Bronchus fibroblast of lung (primary cell): ENCODE data around the gene VPS29. TPM values are rescaled to one million over a fixed set of nuclear protein-coding genes. Genes with fewer than 3 reads are reported as not detected.

ENCODE experiments used
- total RNA-seq: library from RNA; depleted of rRNA; stranded (reverse); fragments of >200 nt; gene quantifications from 2 replicates; pipeline ENCODE4 v1.2.3, GENCODE V29; 2015

The VPS29 gene
- total RNA-seq: 77.5 and 100 TPM in 2 replicates

DNA sequence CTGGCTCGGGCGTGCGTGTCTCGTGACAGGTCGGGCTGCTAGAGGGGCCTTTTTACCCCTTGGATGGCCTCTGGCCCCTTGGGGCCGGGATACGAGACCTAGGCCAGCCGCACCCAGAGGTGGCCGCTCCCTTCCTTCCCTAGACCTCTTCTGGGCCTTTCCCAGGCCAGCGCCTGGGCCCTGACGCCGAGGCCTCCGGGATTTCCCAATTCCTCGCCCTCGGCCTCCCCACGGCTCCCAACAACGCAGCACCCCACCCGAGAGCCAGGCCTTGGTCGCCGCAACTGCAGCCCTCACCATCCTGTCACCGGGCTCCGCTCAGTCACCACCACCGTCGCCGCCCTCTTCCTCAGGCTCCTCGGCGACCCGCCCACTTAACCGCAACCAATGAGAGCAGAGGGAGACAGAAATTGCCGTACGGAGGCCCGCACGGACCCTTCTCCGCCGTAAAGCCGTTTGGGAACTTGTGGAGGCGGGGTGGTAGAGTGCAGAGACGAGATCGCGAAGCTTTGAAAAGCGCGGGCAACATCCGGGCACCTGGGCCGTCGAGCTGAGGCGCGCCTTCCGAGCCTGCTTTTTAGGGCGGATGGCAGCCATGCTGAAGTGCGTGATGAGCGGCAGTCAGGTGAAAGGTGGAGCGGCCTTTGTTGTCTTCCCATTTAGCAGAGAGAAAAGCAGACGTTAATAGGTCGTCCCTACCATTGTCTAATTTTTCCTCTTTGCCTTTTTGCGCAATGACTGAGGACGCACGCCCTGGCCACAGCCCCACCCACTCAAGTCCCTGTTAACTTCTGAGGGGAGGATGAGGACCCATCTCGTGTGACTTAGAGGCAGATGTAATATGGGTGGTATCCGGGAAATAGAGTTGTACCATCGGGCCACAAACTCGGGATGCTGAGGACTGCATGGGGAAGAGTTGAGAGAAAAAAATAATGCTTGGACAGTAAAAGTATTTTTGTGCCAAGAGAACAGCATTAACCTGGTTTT, at the start of gene VPS29, which contains the start of gene RAD9B:
VPS29 (minus strand) TSS at position 360 of the 987 bp plus-strand sequence; CDS start at position 300, 60 bp downstream.
RAD9B (plus strand) TSS at position 580 of the 987 bp plus-strand sequence; CDS start at position 587, 7 bp downstream.

DNA sequence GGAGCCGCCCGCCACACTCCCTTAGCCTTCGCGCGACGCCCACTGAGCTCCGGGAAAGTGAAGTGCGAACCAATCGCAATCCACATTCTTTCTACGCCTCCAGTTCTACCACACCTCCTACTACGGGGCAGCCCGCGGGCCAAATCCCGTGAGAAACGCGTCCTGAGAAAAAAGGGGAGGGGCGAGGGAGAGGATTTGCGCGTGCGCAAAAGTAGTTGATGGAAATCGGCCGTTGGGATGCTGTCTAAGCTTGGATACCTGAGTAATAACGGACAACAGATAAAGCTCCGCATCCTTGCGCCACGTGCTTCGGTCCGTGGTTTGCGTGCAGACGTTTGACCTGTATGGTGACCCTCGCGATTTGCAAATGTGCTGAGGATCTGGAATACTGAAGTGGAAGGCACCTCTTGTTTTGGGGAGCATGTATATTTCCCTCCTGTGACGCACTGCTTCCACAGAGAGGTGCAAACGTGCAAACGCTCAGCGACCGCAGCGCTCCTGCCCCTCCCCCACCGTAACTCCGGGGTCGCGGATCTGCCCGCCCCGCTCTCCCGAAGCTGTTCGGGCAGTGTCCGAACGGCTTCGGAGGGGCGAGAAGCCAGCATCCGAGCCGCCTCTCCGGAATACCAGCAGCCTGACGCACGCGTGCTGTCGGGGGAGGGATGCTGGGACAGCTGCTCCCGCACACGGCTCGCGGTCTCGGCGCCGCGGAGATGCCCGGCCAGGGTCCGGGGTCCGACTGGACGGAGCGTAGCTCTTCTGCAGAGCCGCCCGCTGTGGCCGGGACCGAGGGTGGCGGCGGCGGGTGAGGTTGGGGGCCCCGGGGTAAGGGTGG, 33.5 kb downstream of the VPS29 start, which contains the start of the genes FAM216A and GPN3:
FAM216A (plus strand) TSS at position 632 of the 835 bp plus-strand sequence; CDS start at position 663, 31 bp downstream.
GPN3 (minus strand) TSS at position 44 of the 835 bp plus-strand sequence. CDS start 54 bp downstream, outside the sequence.

DNA sequence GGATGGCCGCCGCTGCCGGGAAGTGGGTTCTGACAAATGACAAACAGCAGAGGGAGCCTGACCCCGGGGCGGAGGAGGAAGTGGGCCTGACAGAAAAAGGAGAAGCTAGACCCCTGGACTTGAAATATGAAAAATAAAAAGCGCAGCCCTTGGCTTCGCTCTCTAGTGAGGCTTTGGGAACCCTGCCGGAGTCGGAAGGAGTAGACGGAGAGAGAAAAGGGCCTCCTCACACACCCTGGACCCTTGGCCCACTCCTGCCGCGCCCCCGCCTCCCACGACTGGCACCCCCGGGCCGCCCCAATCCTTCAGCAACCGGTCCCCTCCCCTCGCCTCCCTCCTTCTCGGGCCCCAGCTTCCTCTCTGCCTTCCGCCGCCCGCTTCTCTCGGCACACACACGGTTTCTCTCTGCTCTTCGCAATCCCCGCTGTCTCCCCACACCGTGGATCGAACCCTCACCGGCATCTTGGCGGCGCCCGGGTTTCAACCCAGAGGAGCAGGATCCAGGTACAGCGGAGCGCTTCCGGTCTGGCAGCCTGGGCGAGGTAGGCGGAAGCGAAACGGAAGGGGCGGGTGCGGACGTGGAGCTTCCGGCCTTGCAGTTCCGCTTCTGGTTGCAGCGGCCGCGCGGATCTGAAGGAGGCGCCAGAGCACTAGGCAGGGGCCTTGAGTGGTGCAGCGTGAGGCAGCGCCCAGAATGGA, 52.0 kb downstream of the VPS29 start, which contains the start of gene ARPC3:
ARPC3 (minus strand) TSS at position 539 of the 699 bp plus-strand sequence; CDS start at position 462, 77 bp downstream.

Other genes starting within 250 kb of the VPS29 start
- 79.0 and 82.2 TPM in 2 replicates for gene ATP2A2, start 220.9 kb downstream of the VPS29 start, total RNA-seq
- 38.9 and 49.3 TPM in 2 replicates for gene ANAPC7, start 98.4 kb downstream of the VPS29 start, total RNA-seq
- 400 and 416 TPM in 2 replicates for gene ARPC3, start 51.8 kb downstream of the VPS29 start, total RNA-seq
- gene GPN3, start 33.9 kb downstream of the VPS29 start, total RNA-seq: 16.8 and 24.5 TPM in 2 replicates
- gene FAM216A, start 33.3 kb downstream of the VPS29 start, total RNA-seq: 22.0 and 26.4 TPM in 2 replicates
- under 0.01 and 0.15 TPM in 2 replicates for gene RAD9B, start 220 bp upstream of the VPS29 start, total RNA-seq
- gene PPTC7, start 81.2 kb upstream of the VPS29 start, total RNA-seq: 3.1 and 4.9 TPM in 2 replicates
- gene TCTN1, start 112.0 kb upstream of the VPS29 start, total RNA-seq: 19.2 and 19.3 TPM in 2 replicates
- gene HVCN1, start 187.0 kb upstream of the VPS29 start, total RNA-seq: 4.9 and 9.6 TPM in 2 replicates
- gene PPP1CC, start 240.8 kb upstream of the VPS29 start, total RNA-seq: 102 and 115 TPM in 2 replicates